DMS79 treated with DMSO at 0.1 percent for 48 hours (cell line): ENCODE data around the gene HDGFL2.
"Not testable (repeated sequence)": the region's sequence is repeated elsewhere in the genome, so short reads cannot be mapped to it uniquely, and the experiment has no call there.

Source experiments
- DNase-seq: peaks from one replicate; lab custom pipeline; 2025; lab: John Stamatoyannopoulos, UW

HDGFL2 gene

GRCh38 chr19:4534836-4535658, 63.0 kb downstream of the HDGFL2 start, which contains the start of gene PLIN5:
Gene PLIN5 (minus strand): TSS chr19:4535224. CDS start chr19:4534074, 1,150 bp downstream.
- DNase-seq, result peak; percentile 87

- peak; percentile 12 for DNase-seq
These were observed 64.7 kb downstream of the HDGFL2 start for GRCh38 chr19:4536798-4537197.

- peak; percentile 57 for DNase-seq
These were observed 66.0 kb downstream of the HDGFL2 start for GRCh38 chr19:4537953-4538600.

GRCh38 chr19:4538601-4538954, 66.5 kb downstream of the HDGFL2 start:
- DNase-seq, result peak; percentile 84

- no peak for DNase-seq
These were observed 67.1 kb downstream of the HDGFL2 start for GRCh38 chr19:4539169-4539692.

- DNase-seq, result no peak
These were observed 67.8 kb downstream of the HDGFL2 start, which contains the start of gene LRG1 for GRCh38 chr19:4539693-4540581. Gene LRG1 (minus strand): TSS chr19:4540036. CDS start chr19:4540013, 23 bp downstream.

- no peak for DNase-seq
These were observed 69.2 kb downstream of the HDGFL2 start for GRCh38 chr19:4541114-4541805.

GRCh38 chr19:4541806-4542145, 69.7 kb downstream of the HDGFL2 start:
- DNase-seq, result not testable (repeated sequence)

GRCh38 chr19:4542896-4543841, 71.1 kb downstream of the HDGFL2 start:
- DNase-seq, result no peak

GRCh38 chr19:4543842-4544647, 71.9 kb downstream of the HDGFL2 start:
- DNase-seq, result no peak

GRCh38 chr19:4547303-4548237, 75.5 kb downstream of the HDGFL2 start:
- DNase-seq, result no peak

GRCh38 chr19:4548238-4548584, 76.1 kb downstream of the HDGFL2 start:
- DNase-seq, result no peak

GRCh38 chr19:4550018-4550417, 77.9 kb downstream of the HDGFL2 start:
- no peak for DNase-seq

GRCh38 chr19:4550479-4551050, 78.5 kb downstream of the HDGFL2 start:
- DNase-seq, result no peak
